Muscle layer of colon (tissue), 2 donors: ENCODE measurements around the gene SSTR5.

Source experiments
- H3K27ac ChIP-seq: one replicate; pipeline ENCODE4 v1.7.0; 2013; ENCODE audit warnings: low read depth, mild to moderate bottlenecking, low read length, moderate library complexity
- H3K27me3 ChIP-seq, 2 donors: one replicate each; pipeline ENCODE4 v1.7.0; 2013; ENCODE audit warnings: low read length in 2 of 2, mild to moderate bottlenecking in 2 of 2; ENCODE audit not compliant: insufficient read depth in 2 of 2, control insufficient read depth in 1 of 2
- H3K36me3 ChIP-seq: one replicate; pipeline ENCODE4 v1.7.0; 2013; ENCODE audit warnings: mild to moderate bottlenecking, low read length; ENCODE audit not compliant: insufficient read depth
- H3K4me1 ChIP-seq: one replicate; pipeline ENCODE4 v1.7.0; 2013; ENCODE audit warnings: mild to moderate bottlenecking, low read length; ENCODE audit not compliant: insufficient read depth
- H3K4me3 ChIP-seq, 2 donors: one replicate each; pipeline ENCODE4 v1.7.0; 2013; ENCODE audit warnings: low read length in 2 of 2, low read depth in 1 of 2, mild to moderate bottlenecking in 1 of 2, moderate library complexity in 1 of 2
- H3K9ac ChIP-seq: one replicate; pipeline ENCODE4 v1.7.0; 2013; ENCODE audit warnings: low read length
- H3K9me3 ChIP-seq: one replicate; pipeline ENCODE4 v1.7.0; 2013; ENCODE audit warnings: mild to moderate bottlenecking, low read length
- donor health status: abdominal sarcoma.
- donor health status: Adenocarcinoma of cecum.

Gene SSTR5

GRCh38 chr16:1105888-1106620 lies 33.5 kb downstream of the SSTR5 start:
- H3K9me3 ChIP-seq: no peaks in the 10 kb centered on the region
- H3K36me3 ChIP-seq: no peaks in the 10 kb centered on the region
- H3K27me3 ChIP-seq: peaks cover 0 to 49% of the 10 kb centered on the region in 2 donors
- H3K9ac ChIP-seq: no peak overlapping the region
- peaks cover 5% of the 10 kb centered on the region for H3K4me1 ChIP-seq
- H3K27ac ChIP-seq: no peak overlapping the region
- no peak overlapping the region for H3K4me3 ChIP-seq

- no peak overlapping the region for H3K27ac ChIP-seq
- H3K36me3 ChIP-seq: no peaks in the 10 kb centered on the region
- no peak overlapping the region for H3K9ac ChIP-seq
- H3K4me1 ChIP-seq: peaks cover 5% of the 10 kb centered on the region
- H3K4me3 ChIP-seq: no peak overlapping the region
- H3K27me3 ChIP-seq: peaks cover 0 to 43% of the 10 kb centered on the region in 2 donors
- no peaks in the 10 kb centered on the region for H3K9me3 ChIP-seq
These were observed 34.1 kb downstream of the SSTR5 start for GRCh38 chr16:1106659-1107058.

GRCh38 chr16:1107141-1107540 lies 34.6 kb downstream of the SSTR5 start:
- no peak overlapping the region for H3K9ac ChIP-seq
- no peaks in the 10 kb centered on the region for H3K9me3 ChIP-seq
- H3K27ac ChIP-seq: no peak overlapping the region
- H3K4me3 ChIP-seq: no peak overlapping the region
- H3K36me3 ChIP-seq: no peaks in the 10 kb centered on the region
- H3K4me1 ChIP-seq: peaks cover 5% of the 10 kb centered on the region
- peaks cover 0 to 38% of the 10 kb centered on the region in 2 donors for H3K27me3 ChIP-seq

GRCh38 chr16:1107731-1108130 lies 35.2 kb downstream of the SSTR5 start:
- H3K27me3 ChIP-seq: peaks cover 0 to 36% of the 10 kb centered on the region in 2 donors
- H3K4me1 ChIP-seq: peaks cover 5% of the 10 kb centered on the region
- no peak overlapping the region for H3K4me3 ChIP-seq
- H3K9ac ChIP-seq: no peak overlapping the region
- no peaks in the 10 kb centered on the region for H3K36me3 ChIP-seq
- no peak overlapping the region for H3K27ac ChIP-seq
- no peaks in the 10 kb centered on the region for H3K9me3 ChIP-seq

GRCh38 chr16:1108299-1109252 lies 36.0 kb downstream of the SSTR5 start:
- Histone ChIP-seq H3K36me3 (no peaks in the 10 kb centered on the region), H3K4me3 (no peak overlapping the region), H3K27me3 (peaks cover 0 to 30% of the 10 kb centered on the region in 2 donors)

GRCh38 chr16:1109648-1110047 lies 37.1 kb downstream of the SSTR5 start:
- Histone ChIP-seq H3K27ac (no peak overlapping the region), H3K4me1 (peaks cover 5% of the 10 kb centered on the region), H3K9me3 (no peaks in the 10 kb centered on the region), H3K36me3 (no peaks in the 10 kb centered on the region), H3K27me3 (peaks cover 0 to 23% of the 10 kb centered on the region in 2 donors), H3K9ac (no peak overlapping the region), H3K4me3 (no peak overlapping the region)

More at GRCh38 chr16:1108299-1109252, 36.0 kb downstream of the SSTR5 start:
- Histone ChIP-seq H3K9me3 (no peaks in the 10 kb centered on the region), H3K9ac (no peak overlapping the region), H3K27ac (no peak overlapping the region), H3K4me1 (peaks cover 5% of the 10 kb centered on the region)

- Histone ChIP-seq H3K27me3 (peaks cover 0 to 9% of the 10 kb centered on the region in 2 donors), H3K36me3 (no peaks in the 10 kb centered on the region), H3K4me1 (peaks cover 5% of the 10 kb centered on the region), H3K27ac (no peak overlapping the region), H3K4me3 (no peak overlapping the region), H3K9ac (no peak overlapping the region), H3K9me3 (no peaks in the 10 kb centered on the region)
These were observed 40.1 kb downstream of the SSTR5 start for GRCh38 chr16:1112506-1113184.

GRCh38 chr16:1113489-1113888 lies 40.9 kb downstream of the SSTR5 start:
- H3K36me3 ChIP-seq: no peaks in the 10 kb centered on the region
- H3K9ac ChIP-seq: no peak overlapping the region
- no peaks in the 10 kb centered on the region for H3K9me3 ChIP-seq
- peaks cover 0 to under 1% of the 10 kb centered on the region in 2 donors for H3K27me3 ChIP-seq
- no peak overlapping the region for H3K4me3 ChIP-seq
- no peak overlapping the region for H3K27ac ChIP-seq
- peaks cover 5% of the 10 kb centered on the region for H3K4me1 ChIP-seq

GRCh38 chr16:1113889-1114526 lies 41.5 kb downstream of the SSTR5 start:
- H3K9me3 ChIP-seq: no peaks in the 10 kb centered on the region
- peaks cover 5% of the 10 kb centered on the region for H3K4me1 ChIP-seq
- H3K4me3 ChIP-seq: no peak overlapping the region
- H3K9ac ChIP-seq: no peak overlapping the region
- H3K27me3 ChIP-seq: no peaks in the 10 kb centered on the region
- no peaks in the 10 kb centered on the region for H3K36me3 ChIP-seq
- H3K27ac ChIP-seq: no peak overlapping the region

- Histone ChIP-seq H3K27ac (no peak overlapping the region), H3K9ac (no peak overlapping the region), H3K4me1 (no peaks in the 10 kb centered on the region), H3K36me3 (no peaks in the 10 kb centered on the region), H3K9me3 (no peaks in the 10 kb centered on the region), H3K27me3 (no peaks in the 10 kb centered on the region), H3K4me3 (no peak overlapping the region)
These were observed 44.1 kb downstream of the SSTR5 start for GRCh38 chr16:1116693-1117077.
